ENCODE data around the gene TMPRSS13.
"Not testable (repeated sequence)": the region's sequence is repeated elsewhere in the genome, so short reads cannot be mapped to it uniquely, and the experiment has no call there.

Gene TMPRSS13

GRCh38 chr11:117928446-117929141, 608 bp downstream of the TMPRSS13 start:
- no peak for DNase-seq

GRCh38 chr11:117927926-117928325, 1.3 kb downstream of the TMPRSS13 start:
- DNase-seq: no peak

GRCh38 chr11:117926166-117926565, 3.0 kb downstream of the TMPRSS13 start:
- not testable (repeated sequence) for DNase-seq

GRCh38 chr11:117925198-117925925, 3.8 kb downstream of the TMPRSS13 start:
- DNase-seq: no peak

- no peak for DNase-seq
Observed at GRCh38 chr11:117924631-117925170, 4.5 kb downstream of the TMPRSS13 start.

GRCh38 chr11:117923773-117924172, 5.4 kb downstream of the TMPRSS13 start:
- DNase-seq: no peak

GRCh38 chr11:117923275-117923674, 5.9 kb downstream of the TMPRSS13 start:
- DNase-seq: no peak

- DNase-seq: no peak
Observed at GRCh38 chr11:117921893-117922292, 7.3 kb downstream of the TMPRSS13 start.

GRCh38 chr11:117921456-117921855, 7.7 kb downstream of the TMPRSS13 start:
- DNase-seq: no peak

GRCh38 chr11:117919781-117920221, 9.4 kb downstream of the TMPRSS13 start:
- no peak for DNase-seq

- DNase-seq: no peak
Observed at GRCh38 chr11:117919341-117919740, 9.9 kb downstream of the TMPRSS13 start.

GRCh38 chr11:117918366-117919255, 10.6 kb downstream of the TMPRSS13 start:
- DNase-seq: no peak

- no peak for DNase-seq
Observed at GRCh38 chr11:117917591-117918151, 11.5 kb downstream of the TMPRSS13 start.

GRCh38 chr11:117916956-117917355, 12.2 kb downstream of the TMPRSS13 start:
- no peak for DNase-seq

- DNase-seq: no peak
Observed at GRCh38 chr11:117915672-117916235, 13.4 kb downstream of the TMPRSS13 start.

- no peak for DNase-seq
Observed at GRCh38 chr11:117914991-117915618, 14.1 kb downstream of the TMPRSS13 start.

- no peak for DNase-seq
Observed at GRCh38 chr11:117914398-117914761, 14.8 kb downstream of the TMPRSS13 start.

- DNase-seq: no peak
Observed at GRCh38 chr11:117913736-117914397, 15.3 kb downstream of the TMPRSS13 start.

- DNase-seq: no peak
Observed at GRCh38 chr11:117912497-117912896, 16.7 kb downstream of the TMPRSS13 start.

- no peak for DNase-seq
Observed at GRCh38 chr11:117911694-117912093, 17.5 kb downstream of the TMPRSS13 start.

GRCh38 chr11:117910941-117911655, 18.1 kb downstream of the TMPRSS13 start:
- no peak for DNase-seq
